IMR-90 (cell line): ENCODE data around the gene POC1B. TPM values are rescaled to one million over a fixed set of nuclear protein-coding genes. Genes with fewer than 3 reads are reported as not detected.

Experiments
- ATAC-seq: fragments of 200-7000 bp; cut with Tn5 transposase; 2 replicates; pipeline ENCODE4 v1.9.1; 2020; ENCODE audit warnings: low read depth, mild to moderate bottlenecking, moderate library complexity
- BruUV-seq: library from RNA; stranded (reverse); fragments of 400-500 nt; replicated peaks from 2 replicates; lab custom pipeline; 2021; lab: Mats Ljungman, UMichigan
- CTCF ChIA-PET: fragments of 300-600 bp; formaldehyde crosslinking; extraction: SDS; loops from one replicate; lab custom pipeline; 2021; ENCODE audit warnings: antibody characterized with exemption; lab: Yijun Ruan, JAX
- POLR2A ChIA-PET: fragments of 300-600 bp; sonication (Branson Sonifier 250); formaldehyde crosslinking; loops from one replicate; lab custom pipeline; 2022; ENCODE audit warnings: antibody characterized with exemption; ENCODE audit not compliant: unreplicated experiment; lab: Charles Lee
- DNase-seq: peaks from one replicate; pipeline ENCODE4 v3.0.0; 2013
- H2AFZ ChIP-seq: replicated peaks from 2 replicates; pipeline ENCODE3; 2013; ENCODE audit warnings: low read length, mild to moderate bottlenecking; ENCODE audit not compliant: poor library complexity
- H2AK5ac ChIP-seq: 2 replicates; pipeline ENCODE4 v1.6.1; 2013; ENCODE audit warnings: low read depth, low read length, inconsistent platforms
- H2AK9ac ChIP-seq: replicated peaks from 2 replicates; pipeline ENCODE3; 2013; ENCODE audit warnings: mild to moderate bottlenecking, low read depth, low read length, moderate library complexity; ENCODE audit not compliant: poor library complexity
- H2BK120ac ChIP-seq: 2 replicates; pipeline ENCODE4 v1.6.1; 2013; ENCODE audit warnings: low read depth, low read length, inconsistent platforms
- H2BK15ac ChIP-seq: 3 replicates; pipeline ENCODE4 v1.6.1; 2013; ENCODE audit warnings: low read depth, low read length, inconsistent platforms
- H2BK20ac ChIP-seq: 2 replicates; pipeline ENCODE4 v1.6.1; 2013; ENCODE audit warnings: low read depth, mild to moderate bottlenecking, inconsistent platforms, low read length, moderate library complexity
- H2BK5ac ChIP-seq: 2 replicates; pipeline ENCODE4 v1.6.1; 2013; ENCODE audit warnings: mild to moderate bottlenecking, low read depth, low read length, inconsistent platforms; ENCODE audit not compliant: poor library complexity, severe bottlenecking
- H3K14ac ChIP-seq: replicated peaks from 2 replicates; pipeline ENCODE4 v1.6.1; 2013; ENCODE audit warnings: low read depth, low read length, inconsistent platforms
- H3K18ac ChIP-seq: 2 replicates; pipeline ENCODE4 v1.6.1; 2013; ENCODE audit warnings: low read depth, low read length, control low read depth
- H3K23ac ChIP-seq: 2 replicates; pipeline ENCODE4 v1.6.1; 2013; ENCODE audit warnings: low read depth, low read length, inconsistent platforms
- H3K27ac ChIP-seq: 2 replicates; pipeline ENCODE4 v1.5.1; 2013; ENCODE audit warnings: mild to moderate bottlenecking, control low read depth, low read length; ENCODE audit not compliant: insufficient read depth
- H3K27me3 ChIP-seq: 2 replicates; pipeline ENCODE4 v1.6.1; 2013; ENCODE audit warnings: low read length; ENCODE audit not compliant: control insufficient read depth, insufficient read depth
- H3K36me3 ChIP-seq: 2 replicates; pipeline ENCODE4 v1.6.1; 2013; ENCODE audit warnings: low read length, mixed read lengths; ENCODE audit not compliant: control insufficient read depth, insufficient read depth
- H3K4ac ChIP-seq: 2 replicates; pipeline ENCODE4 v1.6.1; 2013; ENCODE audit warnings: low read depth, low read length, inconsistent platforms
- H3K4me1 ChIP-seq: 2 replicates; pipeline ENCODE4 v1.6.1; 2013; ENCODE audit warnings: low read length, mixed read lengths; ENCODE audit not compliant: control insufficient read depth, insufficient read depth
- H3K4me2 ChIP-seq: 2 replicates; pipeline ENCODE4 v1.6.1; 2013; ENCODE audit warnings: low read depth, mild to moderate bottlenecking, control low read depth, low read length, moderate library complexity
- H3K4me3 ChIP-seq: 2 replicates; pipeline ENCODE4 v1.5.1; 2013; ENCODE audit warnings: low read depth, mild to moderate bottlenecking, control low read depth, low read length, moderate library complexity; ENCODE audit not compliant: insufficient read depth
- H3K56ac ChIP-seq: 2 replicates; pipeline ENCODE4 v1.6.1; 2013; ENCODE audit warnings: low read length, inconsistent platforms; ENCODE audit not compliant: insufficient read depth; ENCODE audit errors: extremely low read depth
- H3K79me1 ChIP-seq, 2 experiments: 2 replicates each; pipeline ENCODE4 v1.6.1; 2013; ENCODE audit warnings: low read length in 2 of 2, inconsistent platforms in 1 of 2, low read depth in 1 of 2
- H3K9ac ChIP-seq: 2 replicates; pipeline ENCODE4 v1.6.1; 2013; ENCODE audit warnings: low read depth, low read length, control low read depth
- H3K9me1 ChIP-seq: 2 replicates; pipeline ENCODE4 v1.6.1; 2013; ENCODE audit warnings: low read length, inconsistent platforms; ENCODE audit not compliant: insufficient read depth
- H3K9me3 ChIP-seq: 2 replicates; pipeline ENCODE4 v1.6.1; 2013; ENCODE audit warnings: low read length; ENCODE audit not compliant: control insufficient read depth, insufficient read depth
- H4K20me1 ChIP-seq: 2 replicates; pipeline ENCODE4 v1.6.1; 2013; ENCODE audit warnings: low read length, inconsistent platforms; ENCODE audit not compliant: insufficient read depth
- H4K5ac ChIP-seq: 2 replicates; pipeline ENCODE4 v1.6.1; 2013; ENCODE audit warnings: mild to moderate bottlenecking, low read depth, low read length, control low read depth
- H4K8ac ChIP-seq, 2 experiments: 2 replicates each; pipeline ENCODE4 v1.6.1; 2013; ENCODE audit warnings: low read depth in 2 of 2, low read length in 2 of 2, control low read depth in 1 of 2, inconsistent platforms in 1 of 2
- H4K91ac ChIP-seq: 2 replicates; pipeline ENCODE4 v1.6.1; 2013; ENCODE audit warnings: low read depth, low read length, inconsistent platforms; ENCODE audit not compliant: insufficient read depth
- BHLHE40 ChIP-seq: fragments of 150-350 bp; IDR thresholded peaks from 2 replicates; pipeline ENCODE4 v1.6.1; 2016; ENCODE audit warnings: mild to moderate bottlenecking, low read depth, low read length
- CEBPB ChIP-seq: IDR thresholded peaks from 2 replicates; pipeline ENCODE4 v1.6.1; 2012; ENCODE audit warnings: low read depth, low read length, improper control_type of control experiment
- ELK1 ChIP-seq: fragments of 150-350 bp; IDR thresholded peaks from 2 replicates; pipeline ENCODE4 v1.6.1; 2016; ENCODE audit warnings: low read depth, mild to moderate bottlenecking, low read length, moderate library complexity, borderline replicate concordance
- MXI1 ChIP-seq: IDR thresholded peaks from 2 replicates; pipeline ENCODE4 v1.6.1; 2012; ENCODE audit warnings: low read depth, mild to moderate bottlenecking, low read length, moderate library complexity, borderline replicate concordance
- NFE2L2 ChIP-seq: fragments of 150-350 bp; IDR thresholded peaks from 2 replicates; pipeline ENCODE4 v1.6.1; 2016; ENCODE audit warnings: low read depth, mild to moderate bottlenecking, low read length
- RAD21 ChIP-seq: IDR thresholded peaks from 2 replicates; pipeline ENCODE4 v1.6.1; 2012; ENCODE audit warnings: low read length, improper control_type of control experiment
- RFX5 ChIP-seq: IDR thresholded peaks from 2 replicates; pipeline ENCODE4 v1.8.0; 2012; ENCODE audit warnings: low read depth, mild to moderate bottlenecking, low read length, moderate library complexity
- USF2 ChIP-seq: fragments of 150-350 bp; IDR thresholded peaks from 2 replicates; pipeline ENCODE4 v1.6.1; 2017; ENCODE audit warnings: mild to moderate bottlenecking, antibody characterized with exemption, low read length, low read depth
- WGBS, 2 experiments: methylation state at CpG; one replicate each; pipeline versions ENCODE4 v1.1.5 to v1.1.7; 2013; ENCODE audit warnings: missing lambda C conversion rate in 2 of 2; ENCODE audit not compliant: insufficient read length in 1 of 2; ENCODE audit errors: extremely low coverage in 2 of 2; 5-methylcytosine and 5-hydroxymethylcytosine counted together
- dilution Hi-C: fragments of 300-500 bp; cut with HindIII; formaldehyde crosslinking; loops from one replicate; pipeline ENCODE4 v1.14.3; 2018; ENCODE audit warnings: low sequenced_read_pairs; ENCODE audit not compliant: unreplicated experiment
- in situ Hi-C: fragments of 300-500 bp; cut with MboI; formaldehyde crosslinking; loops from 3 replicates; pipeline ENCODE4 v1.14.3; 2019; ENCODE audit warnings: low sequenced_read_pairs, inconsistent platforms, mixed read lengths
- intact Hi-C: fragments of 100-400 bp; cut with micrococcal nuclease; formaldehyde crosslinking; loops from 2 replicates; pipeline ENCODE4 v1.10.0; 2022
- polyA plus RNA-seq, 3 experiments: library from polyadenylated mRNA; depleted of rRNA; stranded (reverse); fragments of >200 nt; gene quantifications; 2 replicates each; pipeline ENCODE4 v1.2.3, GENCODE V29; 2012; ENCODE audit warnings: low replicate concordance in 1 of 3
- total RNA-seq: library from RNA; depleted of rRNA; stranded (reverse); fragments of >200 nt; gene quantifications from 2 replicates; pipeline ENCODE4 v1.2.3, GENCODE V29; 2012

Gene POC1B
- total and polyA plus RNA-seq, 2 of the 4 experiments (the other 2 are of a cell fraction): 5.0 to 10.4 TPM

GRCh38 chr12:89391726-89392336 lies 134.0 kb downstream of the POC1B start:
- Histone ChIP-seq H3K79me1 (0 out of 4 replicates have a peak, but pooled peaks cover 0 to 5% of the 10 kb centered on the region in 2 experiments), H4K20me1 (no peaks in the 10 kb centered on the region), H3K18ac (0 out of 2 replicates have a peak overlapping the region, but pooled peaks have one; percentile 10), H3K4ac (peak overlapping the region; percentile 21), H3K36me3 (no peaks in the 10 kb centered on the region), H2BK120ac (peak overlapping the region; percentile 26; the same call in 1 of the 2 replicates), H2AK9ac (no peak overlapping the region), H2AFZ (no peak overlapping the region), H3K14ac (peak overlapping the region; percentile 46), H2BK5ac (peak overlapping the region; percentile 40), H3K4me1 (peaks cover 9% of the 10 kb centered on the region), H4K8ac (peak overlapping the region; percentile 25 to 48; a peak in 3 of 4 replicates), H3K56ac (no peak overlapping the region), H3K4me2 (no peak overlapping the region), H2BK15ac (peak overlapping the region; percentile 91), H3K9ac (no peak overlapping the region), H3K23ac (no peak overlapping the region; the same call in 1 of the 2 replicates), H3K27me3 (no peaks in the 10 kb centered on the region), H3K9me3 (no peaks in the 10 kb centered on the region), H2AK5ac (peak overlapping the region; percentile 33; the same call in 1 of the 2 replicates), H3K27ac (no peak overlapping the region), H4K91ac (no peak overlapping the region; the same call in none of the 2 replicates), H3K4me3 (no peak overlapping the region), H2BK20ac (peak overlapping the region; percentile 72), H3K9me1 (peaks cover 9% of the 10 kb centered on the region), H4K5ac (no peak overlapping the region)
- in situ Hi-C loops (no loop called here), intact Hi-C loops (no loop called here), dilution Hi-C loops (no loop called here)
- TF ChIP-seq ELK1: no peak
- TF ChIP-seq USF2: no peak
- TF ChIP-seq MXI1: no peak
- TF ChIP-seq BHLHE40: no peak
- TF ChIP-seq RFX5: no peak
- no peak for TF ChIP-seq RAD21
- no peak for TF ChIP-seq NFE2L2
- no peak for TF ChIP-seq CEBPB
- ATAC-seq: no peak
- DNase-seq: no peak
- ChIA-PET CTCF (no interaction called here), POLR2A (no interaction called here)
- no CpG with 5 or more reads among the region's 6 CpGs for WGBS, 2 experiments
- no TSS peak for BruUV-seq
